Suprapubic skin (tissue), 4 donors: ENCODE results near the gene GOLT1B.

Source experiments
- POLR2A ChIP-seq, 2 donors: fragments of 450-650 bp; IDR thresholded peaks; one replicate each; pipeline ENCODE4 v1.6.1; 2017; ENCODE audit warnings: antibody characterized with exemption in 2 of 2, mild to moderate bottlenecking in 2 of 2, moderate library complexity in 2 of 2
- POLR2AphosphoS5 ChIP-seq, 3 donors: sonication (generic); formaldehyde crosslinking; IDR thresholded peaks; one replicate each; pipeline ENCODE4 v1.6.1; 2017; ENCODE audit warnings: antibody characterized with exemption in 3 of 3
- TF ChIP-seq, protein P1 (sequence below), 2 donors: fragments of 200-600 bp in 1 of 2; fragments of 450-650 bp in 1 of 2; sonication (generic) in 1 of 2; IDR thresholded peaks; one replicate each; pipeline ENCODE4 v1.5.1; 2016 to 2019; ENCODE audit warnings: antibody characterized with exemption in 2 of 2, mild to moderate bottlenecking in 1 of 2, moderate library complexity in 1 of 2

DNA sequence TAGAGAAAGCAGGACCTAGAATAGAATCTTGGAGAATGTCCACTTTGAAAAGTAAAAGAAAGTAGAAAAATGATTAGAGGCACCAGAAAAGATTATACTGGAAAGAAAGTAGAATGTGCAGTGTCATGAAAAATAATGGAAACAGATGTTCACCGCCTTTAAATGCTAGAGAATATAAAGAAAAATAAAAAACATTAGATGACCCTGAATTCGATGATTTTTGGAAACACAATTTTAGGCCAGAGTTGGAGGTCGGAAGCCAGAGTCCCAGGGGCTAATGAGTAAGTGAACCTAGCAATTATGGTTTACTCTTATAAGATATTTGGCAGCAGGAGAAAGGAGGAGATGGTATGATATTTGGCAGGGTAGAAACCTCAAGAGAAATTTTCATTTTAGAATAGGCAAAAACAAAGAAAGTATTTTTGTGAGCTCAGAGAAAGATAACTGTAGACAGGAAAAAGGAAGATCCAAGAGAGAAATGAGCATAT is 65.4 kb downstream of the GOLT1B start:
- TF ChIP-seq, protein P1, sequence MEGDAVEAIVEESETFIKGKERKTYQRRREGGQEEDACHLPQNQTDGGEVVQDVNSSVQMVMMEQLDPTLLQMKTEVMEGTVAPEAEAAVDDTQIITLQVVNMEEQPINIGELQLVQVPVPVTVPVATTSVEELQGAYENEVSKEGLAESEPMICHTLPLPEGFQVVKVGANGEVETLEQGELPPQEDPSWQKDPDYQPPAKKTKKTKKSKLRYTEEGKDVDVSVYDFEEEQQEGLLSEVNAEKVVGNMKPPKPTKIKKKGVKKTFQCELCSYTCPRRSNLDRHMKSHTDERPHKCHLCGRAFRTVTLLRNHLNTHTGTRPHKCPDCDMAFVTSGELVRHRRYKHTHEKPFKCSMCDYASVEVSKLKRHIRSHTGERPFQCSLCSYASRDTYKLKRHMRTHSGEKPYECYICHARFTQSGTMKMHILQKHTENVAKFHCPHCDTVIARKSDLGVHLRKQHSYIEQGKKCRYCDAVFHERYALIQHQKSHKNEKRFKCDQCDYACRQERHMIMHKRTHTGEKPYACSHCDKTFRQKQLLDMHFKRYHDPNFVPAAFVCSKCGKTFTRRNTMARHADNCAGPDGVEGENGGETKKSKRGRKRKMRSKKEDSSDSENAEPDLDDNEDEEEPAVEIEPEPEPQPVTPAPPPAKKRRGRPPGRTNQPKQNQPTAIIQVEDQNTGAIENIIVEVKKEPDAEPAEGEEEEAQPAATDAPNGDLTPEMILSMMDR (IDR thresholded peaks at IDR 0.05), result no peak
- TF ChIP-seq POLR2A (IDR thresholded peaks at IDR 0.05) (no peak), POLR2AphosphoS5 (IDR thresholded peaks at IDR 0.05) (no peak)
